HG03439 (cell line): Measurements from ENCODE around the gene PDLIM1.

Source experiments
- ATAC-seq: cut with Tn5 transposase; IDR thresholded peaks from one replicate; pipeline ENCODE4 v1.9.1; 2021; ENCODE audit warnings: mild to moderate bottlenecking, moderate library complexity; ENCODE audit not compliant: unreplicated experiment

The PDLIM1 gene

GRCh38 chr10:95290461-95291364, at the start of gene PDLIM1:
TSS of gene PDLIM1 (minus strand) at chr10:95291003. CDS start at chr10:95290915, 88 bp downstream.
- peak; percentile 50 for ATAC-seq

GRCh38 chr10:95339863-95340262, 49.1 kb upstream of the PDLIM1 start:
- no peak for ATAC-seq

- ATAC-seq = no peak
Observed at GRCh38 chr10:95337423-95338160, 46.8 kb upstream of the PDLIM1 start.

GRCh38 chr10:95336702-95337101, 45.9 kb upstream of the PDLIM1 start:
- ATAC-seq = no peak

GRCh38 chr10:95335933-95336699, 45.3 kb upstream of the PDLIM1 start:
- no peak for ATAC-seq

GRCh38 chr10:95334805-95335144, 44.0 kb upstream of the PDLIM1 start:
- ATAC-seq = no peak

GRCh38 chr10:95333997-95334804, 43.4 kb upstream of the PDLIM1 start:
- no peak for ATAC-seq

GRCh38 chr10:95332666-95333249, 42.0 kb upstream of the PDLIM1 start:
- no peak for ATAC-seq

- ATAC-seq = no peak
Observed at GRCh38 chr10:95331596-95332130, 40.9 kb upstream of the PDLIM1 start.

GRCh38 chr10:95330966-95331453, 40.2 kb upstream of the PDLIM1 start:
- no peak for ATAC-seq

- no peak for ATAC-seq
Observed at GRCh38 chr10:95329296-95329695, 38.5 kb upstream of the PDLIM1 start.

GRCh38 chr10:95328013-95328412, 37.2 kb upstream of the PDLIM1 start:
- ATAC-seq = no peak

GRCh38 chr10:95327367-95327766, 36.6 kb upstream of the PDLIM1 start:
- ATAC-seq = no peak

GRCh38 chr10:95326396-95326795, 35.6 kb upstream of the PDLIM1 start:
- ATAC-seq = no peak

GRCh38 chr10:95325863-95326262, 35.1 kb upstream of the PDLIM1 start:
- ATAC-seq = no peak

GRCh38 chr10:95324436-95325268, 33.8 kb upstream of the PDLIM1 start:
- no peak for ATAC-seq

- no peak for ATAC-seq
Observed at GRCh38 chr10:95321554-95322301, 30.9 kb upstream of the PDLIM1 start.

GRCh38 chr10:95319239-95319638, 28.4 kb upstream of the PDLIM1 start:
- no peak for ATAC-seq
